RWPE2 (cell line): ENCODE measurements around the gene SLC44A3.

ENCODE experiments used
- ATAC-seq: fragments of 200-7000 bp; cut with Tn5 transposase; 3 replicates; pipeline ENCODE4 v1.9.1; 2021; ENCODE audit warnings: low read depth
- DNase-seq: peaks from one replicate; pipeline ENCODE4 v3.0.0-alpha.2; 2020; ENCODE audit warnings: low spot score
- H3K27ac ChIP-seq: fragments of 450-650 bp; 2 replicates; pipeline ENCODE4 v1.5.1; 2017; ENCODE audit warnings: mild to moderate bottlenecking; ENCODE audit not compliant: poor library complexity, severe bottlenecking
- H3K27me3 ChIP-seq: fragments of 250-450 bp; sonication (Bioruptor Pico); 2 replicates; pipeline ENCODE4 v1.5.1; 2021; ENCODE audit warnings: mild to moderate bottlenecking, moderate library complexity; ENCODE audit not compliant: insufficient read depth, poor library complexity, severe bottlenecking
- H3K36me3 ChIP-seq: fragments of 250-450 bp; sonication (Bioruptor Pico); 2 replicates; pipeline ENCODE4 v1.5.1; 2020; ENCODE audit warnings: low read depth, mild to moderate bottlenecking, moderate library complexity
- H3K4me1 ChIP-seq: fragments of 250-450 bp; sonication (Bioruptor Pico); 2 replicates; pipeline ENCODE4 v1.5.1; 2021; ENCODE audit warnings: mild to moderate bottlenecking, moderate library complexity; ENCODE audit not compliant: insufficient read depth, poor library complexity, severe bottlenecking
- H3K4me3 ChIP-seq: fragments of 250-450 bp; sonication (Bioruptor Pico); 2 replicates; pipeline ENCODE4 v1.5.1; 2021; ENCODE audit warnings: mild to moderate bottlenecking, moderate library complexity; ENCODE audit not compliant: severe bottlenecking
- H3K9me3 ChIP-seq: fragments of 250-450 bp; sonication (Bioruptor Pico); 2 replicates; pipeline ENCODE4 v1.5.1; 2021; ENCODE audit warnings: mild to moderate bottlenecking, moderate library complexity; ENCODE audit not compliant: severe bottlenecking
- TF ChIP-seq, protein P1 (sequence below): fragments of 450-650 bp; IDR thresholded peaks from one replicate; pipeline ENCODE4 v1.5.1; 2017; ENCODE audit warnings: mild to moderate bottlenecking, moderate library complexity; ENCODE audit not compliant: poor library complexity, severe bottlenecking

The SLC44A3 gene

GRCh38 chr1:94805912-94806311, 14.2 kb upstream of the SLC44A3 start:
- TF ChIP-seq, protein P1, sequence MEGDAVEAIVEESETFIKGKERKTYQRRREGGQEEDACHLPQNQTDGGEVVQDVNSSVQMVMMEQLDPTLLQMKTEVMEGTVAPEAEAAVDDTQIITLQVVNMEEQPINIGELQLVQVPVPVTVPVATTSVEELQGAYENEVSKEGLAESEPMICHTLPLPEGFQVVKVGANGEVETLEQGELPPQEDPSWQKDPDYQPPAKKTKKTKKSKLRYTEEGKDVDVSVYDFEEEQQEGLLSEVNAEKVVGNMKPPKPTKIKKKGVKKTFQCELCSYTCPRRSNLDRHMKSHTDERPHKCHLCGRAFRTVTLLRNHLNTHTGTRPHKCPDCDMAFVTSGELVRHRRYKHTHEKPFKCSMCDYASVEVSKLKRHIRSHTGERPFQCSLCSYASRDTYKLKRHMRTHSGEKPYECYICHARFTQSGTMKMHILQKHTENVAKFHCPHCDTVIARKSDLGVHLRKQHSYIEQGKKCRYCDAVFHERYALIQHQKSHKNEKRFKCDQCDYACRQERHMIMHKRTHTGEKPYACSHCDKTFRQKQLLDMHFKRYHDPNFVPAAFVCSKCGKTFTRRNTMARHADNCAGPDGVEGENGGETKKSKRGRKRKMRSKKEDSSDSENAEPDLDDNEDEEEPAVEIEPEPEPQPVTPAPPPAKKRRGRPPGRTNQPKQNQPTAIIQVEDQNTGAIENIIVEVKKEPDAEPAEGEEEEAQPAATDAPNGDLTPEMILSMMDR = peak; percentile 98
- no peak for DNase-seq
- peaks cover 10% of the 10 kb centered on the region for H3K4me1 ChIP-seq
- H3K27ac ChIP-seq = no peak overlapping the region
- no peaks in the 10 kb centered on the region for H3K9me3 ChIP-seq
- H3K4me3 ChIP-seq = no peak overlapping the region
- no peaks in the 10 kb centered on the region for H3K36me3 ChIP-seq
- peak; percentile 30; the same call in 1 of the 3 replicates for ATAC-seq
- H3K27me3 ChIP-seq = no peaks in the 10 kb centered on the region

GRCh38 chr1:94806441-94806871, 13.7 kb upstream of the SLC44A3 start:
- ATAC-seq = no peak
- peaks cover 4% of the 10 kb centered on the region for H3K4me1 ChIP-seq
- H3K9me3 ChIP-seq = no peaks in the 10 kb centered on the region
- no peak overlapping the region for H3K27ac ChIP-seq
- DNase-seq = no peak
- TF ChIP-seq, protein P1 = no peak
- H3K27me3 ChIP-seq = no peaks in the 10 kb centered on the region
- H3K36me3 ChIP-seq = no peaks in the 10 kb centered on the region
- H3K4me3 ChIP-seq = no peak overlapping the region

GRCh38 chr1:94807742-94808491, 12.2 kb upstream of the SLC44A3 start:
- no peaks in the 10 kb centered on the region for H3K36me3 ChIP-seq
- DNase-seq (no peak), ATAC-seq (no peak)
- no peaks in the 10 kb centered on the region for H3K9me3 ChIP-seq
- H3K4me3 ChIP-seq = no peak overlapping the region
- H3K4me1 ChIP-seq = peaks cover 4% of the 10 kb centered on the region
- H3K27ac ChIP-seq = no peak overlapping the region
- no peaks in the 10 kb centered on the region for H3K27me3 ChIP-seq
- TF ChIP-seq, protein P1 = no peak

DNA sequence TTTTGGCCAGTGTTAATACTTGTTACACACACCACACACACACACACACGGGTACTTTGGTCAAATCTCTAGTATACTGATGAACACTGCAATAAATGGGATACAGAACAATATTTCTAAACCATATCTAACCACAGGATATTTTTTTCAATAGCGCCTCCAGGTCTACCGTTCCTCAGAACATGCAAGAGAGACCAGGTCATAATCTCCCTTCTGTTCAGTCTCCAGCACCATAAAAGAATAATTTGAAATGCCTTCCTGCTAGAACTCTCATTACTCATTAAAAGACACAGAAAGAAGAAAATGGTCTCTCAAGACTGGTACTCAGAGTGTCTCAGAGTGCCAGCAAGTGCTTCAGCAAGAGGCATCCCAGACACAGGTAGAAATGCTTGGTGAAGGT, 11.5 kb upstream of the SLC44A3 start:
- Histone ChIP-seq H3K36me3 (no peaks in the 10 kb centered on the region), H3K9me3 (no peaks in the 10 kb centered on the region), H3K27me3 (no peaks in the 10 kb centered on the region), H3K4me1 (peaks cover 4% of the 10 kb centered on the region), H3K27ac (no peak overlapping the region), H3K4me3 (no peak overlapping the region)
- TF ChIP-seq, protein P1 = no peak
- DNase-seq = no peak
- no peak for ATAC-seq

GRCh38 chr1:94812985-94813384, 7.2 kb upstream of the SLC44A3 start:
- Histone ChIP-seq H3K9me3 (no peaks in the 10 kb centered on the region), H3K36me3 (no peaks in the 10 kb centered on the region), H3K4me3 (no peak overlapping the region), H3K27ac (no peak overlapping the region), H3K27me3 (no peaks in the 10 kb centered on the region), H3K4me1 (no peaks in the 10 kb centered on the region)
- DNase-seq = no peak
- no peak for ATAC-seq
- TF ChIP-seq, protein P1 = no peak
